Activated T-helper 1 cell treated with anti-CD3 and anti-CD28 coated beads, Interleukin-12 subunit alpha, Interleukin-12 subunit beta, Interleukin-2, Interleukin-4 antibody, amounts not matched to agents 30 ng/mL and 10 ng/mL and 1 ng/mL, durations not matched to agents 14 hours and 24 hours and 36 hours (primary cell): Measurements from ENCODE around the gene ARL6IP5. TPM values are rescaled to one million over a fixed set of nuclear protein-coding genes. Genes with fewer than 3 reads are reported as not detected.

Source experiments
- DNase-seq: peaks from one replicate; pipeline ENCODE4 v3.0.0; 2021; ENCODE audit warnings: low spot score
- H3K27ac Mint-ChIP-seq: one replicate; pipeline ENCODE4 v1.8.0; 2021; ENCODE audit warnings: mild to moderate bottlenecking, mixed read lengths
- H3K27me3 Mint-ChIP-seq: one replicate; pipeline ENCODE4 v1.8.0; 2022; ENCODE audit warnings: mild to moderate bottlenecking, moderate library complexity, mixed read lengths; ENCODE audit not compliant: insufficient read depth
- H3K36me3 Mint-ChIP-seq: one replicate; pipeline ENCODE4 v1.8.0; 2021; ENCODE audit warnings: low read depth, mixed read lengths
- H3K4me1 Mint-ChIP-seq: one replicate; pipeline ENCODE4 v1.8.0; 2021; ENCODE audit warnings: low read depth, mixed read lengths
- H3K4me3 Mint-ChIP-seq: one replicate; pipeline ENCODE4 v1.8.0; 2021; ENCODE audit warnings: mild to moderate bottlenecking, moderate library complexity, mixed read lengths
- H3K9me3 Mint-ChIP-seq: one replicate; pipeline ENCODE4 v1.8.0; 2021; ENCODE audit warnings: mixed read lengths
- intact Hi-C: fragments of 100-400 bp; cut with micrococcal nuclease; formaldehyde crosslinking; loops from one replicate; pipeline ENCODE4 v1.15.1; 2024
- total RNA-seq: library from RNA; stranded (reverse); gene quantifications from 2 replicates; pipeline ENCODE4 v1.2.3, GENCODE V29; 2022

ARL6IP5 gene
- total RNA-seq, 1 donor from 2014 or later = 147 TPM

- Mint-ChIP-seq H3K4me1 (peaks cover 22% of the 10 kb centered on the region), H3K36me3 (peaks cover 23% of the 10 kb centered on the region), H3K4me3 (no peak overlapping the region), H3K27ac (no peak overlapping the region), H3K9me3 (no peaks in the 10 kb centered on the region), H3K27me3 (no peaks in the 10 kb centered on the region)
- intact Hi-C loops = no loop called here
- DNase-seq = no peak
These were observed 24.1 kb downstream of the ARL6IP5 start for GRCh38 chr3:69108811-69109210.

- Mint-ChIP-seq H3K27ac (no peak overlapping the region), H3K27me3 (no peaks in the 10 kb centered on the region), H3K4me3 (no peak overlapping the region), H3K4me1 (peaks cover 16% of the 10 kb centered on the region), H3K9me3 (no peaks in the 10 kb centered on the region), H3K36me3 (peaks cover 6% of the 10 kb centered on the region)
- DNase-seq = no peak
- intact Hi-C loops = no loop called here
These were observed 26.3 kb downstream of the ARL6IP5 start for GRCh38 chr3:69110941-69111546.

GRCh38 chr3:69113536-69113935 lies 28.8 kb downstream of the ARL6IP5 start:
- no peak overlapping the region for H3K27ac Mint-ChIP-seq
- DNase-seq = no peak
- peaks cover 11% of the 10 kb centered on the region for H3K4me1 Mint-ChIP-seq
- peaks cover 2% of the 10 kb centered on the region for H3K36me3 Mint-ChIP-seq
- no peaks in the 10 kb centered on the region for H3K27me3 Mint-ChIP-seq
- no peaks in the 10 kb centered on the region for H3K9me3 Mint-ChIP-seq
- intact Hi-C loops = no loop called here
- H3K4me3 Mint-ChIP-seq = no peak overlapping the region

- Mint-ChIP-seq H3K36me3 (peaks cover 2% of the 10 kb centered on the region), H3K4me1 (peaks cover 12% of the 10 kb centered on the region), H3K4me3 (no peak overlapping the region), H3K9me3 (no peaks in the 10 kb centered on the region), H3K27ac (no peak overlapping the region), H3K27me3 (no peaks in the 10 kb centered on the region)
- intact Hi-C loops = no loop called here
- no peak for DNase-seq
These were observed 31.0 kb downstream of the ARL6IP5 start for GRCh38 chr3:69115731-69116130.

GRCh38 chr3:69116162-69116561 lies 31.4 kb downstream of the ARL6IP5 start:
- Mint-ChIP-seq H3K9me3 (no peaks in the 10 kb centered on the region), H3K4me1 (peaks cover 12% of the 10 kb centered on the region), H3K4me3 (no peak overlapping the region), H3K27ac (no peak overlapping the region), H3K36me3 (peaks cover 2% of the 10 kb centered on the region), H3K27me3 (no peaks in the 10 kb centered on the region)
- DNase-seq = no peak
- intact Hi-C loops = no loop called here

- peaks cover 2% of the 10 kb centered on the region for H3K36me3 Mint-ChIP-seq
These were observed 32.2 kb downstream of the ARL6IP5 start for GRCh38 chr3:69116897-69117296.

GRCh38 chr3:69118555-69118954 lies 33.8 kb downstream of the ARL6IP5 start:
- no peak for DNase-seq
- H3K4me1 Mint-ChIP-seq = peaks cover 11% of the 10 kb centered on the region
- no peak overlapping the region for H3K27ac Mint-ChIP-seq
- no peaks in the 10 kb centered on the region for H3K36me3 Mint-ChIP-seq
- intact Hi-C loops = no loop called here
- no peaks in the 10 kb centered on the region for H3K9me3 Mint-ChIP-seq
- peaks cover 3% of the 10 kb centered on the region for H3K27me3 Mint-ChIP-seq
- H3K4me3 Mint-ChIP-seq = no peak overlapping the region

More at GRCh38 chr3:69116897-69117296, 32.2 kb downstream of the ARL6IP5 start:
- Mint-ChIP-seq H3K9me3 (no peaks in the 10 kb centered on the region), H3K27ac (no peak overlapping the region), H3K27me3 (peaks cover 2% of the 10 kb centered on the region), H3K4me1 (peaks cover 13% of the 10 kb centered on the region), H3K4me3 (no peak overlapping the region)
- no peak for DNase-seq
- intact Hi-C loops = no loop called here

- Mint-ChIP-seq H3K27me3 (peaks cover 7% of the 10 kb centered on the region), H3K36me3 (no peaks in the 10 kb centered on the region), H3K9me3 (no peaks in the 10 kb centered on the region), H3K27ac (no peak overlapping the region), H3K4me3 (no peak overlapping the region), H3K4me1 (peaks cover 7% of the 10 kb centered on the region)
- DNase-seq = no peak
- intact Hi-C loops = no loop called here
These were observed 34.4 kb downstream of the ARL6IP5 start for GRCh38 chr3:69119138-69119537.

GRCh38 chr3:69119681-69120080 lies 34.9 kb downstream of the ARL6IP5 start:
- DNase-seq = no peak
- no peak overlapping the region for H3K4me3 Mint-ChIP-seq
- H3K9me3 Mint-ChIP-seq = no peaks in the 10 kb centered on the region
- H3K27ac Mint-ChIP-seq = no peak overlapping the region
- intact Hi-C loops = loop anchor here (5.0 kb wide), 1 partner anchor 828 kb away; no protein-coding TSS in a partner anchor
- H3K36me3 Mint-ChIP-seq = no peaks in the 10 kb centered on the region
- H3K27me3 Mint-ChIP-seq = peaks cover 7% of the 10 kb centered on the region
- H3K4me1 Mint-ChIP-seq = peaks cover 7% of the 10 kb centered on the region

- Mint-ChIP-seq H3K27me3 (peaks cover 7% of the 10 kb centered on the region), H3K27ac (no peak overlapping the region), H3K4me1 (peaks cover 7% of the 10 kb centered on the region), H3K4me3 (no peak overlapping the region), H3K9me3 (no peaks in the 10 kb centered on the region), H3K36me3 (no peaks in the 10 kb centered on the region)
- DNase-seq = peak; percentile 71
- intact Hi-C loops = loop anchor here (1.0 to 5.0 kb wide), 6 partner anchors 40 to 826 kb away; no protein-coding TSS in a partner anchor
These were observed 36.2 kb downstream of the ARL6IP5 start for GRCh38 chr3:69120879-69121464.

GRCh38 chr3:69121513-69121912 lies 36.8 kb downstream of the ARL6IP5 start:
- peaks cover 7% of the 10 kb centered on the region for H3K27me3 Mint-ChIP-seq
- H3K27ac Mint-ChIP-seq = no peak overlapping the region
- intact Hi-C loops = loop anchor here (1.0 to 5.0 kb wide), 6 partner anchors 40 to 826 kb away; no protein-coding TSS in a partner anchor
- H3K4me3 Mint-ChIP-seq = no peak overlapping the region
- no peaks in the 10 kb centered on the region for H3K36me3 Mint-ChIP-seq
- peaks cover 7% of the 10 kb centered on the region for H3K4me1 Mint-ChIP-seq
- DNase-seq = no peak
- H3K9me3 Mint-ChIP-seq = no peaks in the 10 kb centered on the region

- Mint-ChIP-seq H3K4me3 (no peak overlapping the region), H3K9me3 (no peaks in the 10 kb centered on the region), H3K4me1 (peaks cover 7% of the 10 kb centered on the region), H3K36me3 (no peaks in the 10 kb centered on the region), H3K27me3 (peaks cover 7% of the 10 kb centered on the region), H3K27ac (no peak overlapping the region)
- no peak for DNase-seq
- intact Hi-C loops = loop anchor here (1.0 to 5.0 kb wide), 6 partner anchors 39 to 825 kb away; no protein-coding TSS in a partner anchor
These were observed 37.2 kb downstream of the ARL6IP5 start for GRCh38 chr3:69121950-69122349.

GRCh38 chr3:69122403-69122802 lies 37.7 kb downstream of the ARL6IP5 start, which contains the start of gene LMOD3:
LMOD3 (minus strand) TSS chr3:69122595; CDS start chr3:69122386, 209 bp downstream.
- intact Hi-C loops = loop anchor here (5.0 kb wide), 1 partner anchor 825 kb away; no protein-coding TSS in a partner anchor
- H3K9me3 Mint-ChIP-seq = no peaks in the 10 kb centered on the region
- no peaks in the 10 kb centered on the region for H3K36me3 Mint-ChIP-seq
- H3K27ac Mint-ChIP-seq = no peak within 1 kb of the TSS
- H3K27me3 Mint-ChIP-seq = peaks cover 7% of the 10 kb centered on the region
- no peak within 1 kb of the TSS for H3K4me3 Mint-ChIP-seq
- H3K4me1 Mint-ChIP-seq = peaks cover 7% of the 10 kb centered on the region
- DNase-seq = no peak
